NOMO-1 treated with DMSO at 0.1 percent for 48 hours (cell line): Measurements from ENCODE around the gene CAMKK2.
"Not testable (repeated sequence)": the region's sequence is repeated elsewhere in the genome, so short reads cannot be mapped to it uniquely, and the experiment has no call there.

Experiments
- DNase-seq: peaks from one replicate; lab custom pipeline; 2025; ENCODE audit not compliant: unreplicated experiment; lab: John Stamatoyannopoulos, UW

Gene CAMKK2

DNA sequence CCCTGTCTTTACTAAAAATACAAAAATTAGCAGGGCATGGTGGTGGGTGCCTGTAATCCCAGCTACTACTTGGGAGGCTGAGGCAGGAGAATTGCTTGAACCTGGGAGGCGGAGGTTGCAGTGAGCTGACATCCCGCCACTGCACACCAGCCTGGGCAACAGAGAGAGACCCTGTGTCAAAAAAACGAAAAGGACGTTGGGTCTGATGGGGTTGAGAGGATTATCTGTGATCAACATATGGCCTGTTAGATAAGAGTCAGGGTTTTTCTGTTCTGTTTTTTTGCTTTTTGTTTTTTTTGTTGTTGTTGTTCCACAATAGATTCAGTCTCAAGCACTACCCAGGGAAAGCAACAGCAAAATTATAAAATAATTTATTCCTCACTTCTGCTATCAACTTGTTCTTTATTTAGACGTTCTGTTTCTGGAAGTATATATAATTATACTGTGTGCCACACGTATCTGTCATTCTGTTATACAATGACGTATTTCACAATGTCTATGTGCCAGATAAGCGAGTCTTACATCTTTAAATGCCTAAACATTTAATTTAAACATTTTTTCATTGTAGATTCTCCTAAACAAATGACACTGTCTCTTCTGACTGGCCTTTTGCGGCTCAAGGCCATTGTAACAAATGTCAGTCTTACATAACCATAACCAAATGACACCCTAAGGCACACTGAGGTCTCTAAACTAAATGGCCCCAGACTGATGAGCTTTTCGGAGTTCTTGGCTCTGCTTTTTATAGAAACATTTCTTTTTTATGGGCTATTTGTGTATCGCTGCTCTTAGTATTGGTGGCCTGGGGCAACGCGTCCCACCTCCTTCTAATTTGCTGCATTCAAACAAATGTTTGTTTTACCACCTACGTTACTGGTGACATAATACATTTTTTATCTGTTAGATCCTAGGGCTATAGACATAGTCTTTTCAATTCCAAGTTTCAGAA lies 93.8 kb downstream of the CAMKK2 start:
- DNase-seq, result peak; percentile 3

- DNase-seq, result not testable (repeated sequence)
Measured at GRCh38 chr12:121201140-121201539, 95.4 kb downstream of the CAMKK2 start.

GRCh38 chr12:121198949-121199348 lies 97.6 kb downstream of the CAMKK2 start:
- DNase-seq, result no peak

GRCh38 chr12:121196902-121197301 lies 99.6 kb downstream of the CAMKK2 start:
- peak; percentile 91 for DNase-seq

- DNase-seq, result no peak
Measured at GRCh38 chr12:121191151-121191550, 105.4 kb downstream of the CAMKK2 start.

GRCh38 chr12:121190523-121191031 lies 105.9 kb downstream of the CAMKK2 start:
- DNase-seq, result peak; percentile 6

DNA sequence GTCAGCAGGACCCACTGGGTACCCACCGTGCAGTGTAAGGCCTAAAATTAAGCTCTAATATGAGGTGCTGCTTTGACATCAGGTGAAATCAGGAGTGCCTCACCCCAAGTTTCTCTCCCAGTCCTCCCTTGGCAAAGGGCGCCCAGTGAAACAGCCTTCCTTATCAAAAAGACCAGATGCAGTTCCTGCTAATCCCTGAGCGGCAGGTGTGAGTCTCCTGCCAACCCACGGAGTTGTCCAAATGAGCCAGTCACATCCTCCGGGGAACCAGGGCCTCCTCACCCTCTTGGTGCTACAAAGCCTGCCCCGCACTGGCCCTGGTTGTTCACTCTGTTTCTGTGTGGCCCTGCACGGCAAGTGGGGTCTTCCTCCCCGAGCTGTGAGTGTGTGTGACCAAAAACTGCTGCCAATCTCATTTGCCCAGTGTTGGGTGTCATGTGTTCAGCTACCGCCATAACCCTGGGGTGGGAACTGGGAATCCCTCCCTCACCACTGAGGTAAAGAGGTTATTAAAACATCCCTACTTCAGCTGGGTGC lies 106.8 kb downstream of the CAMKK2 start:
- DNase-seq, result no peak

DNA sequence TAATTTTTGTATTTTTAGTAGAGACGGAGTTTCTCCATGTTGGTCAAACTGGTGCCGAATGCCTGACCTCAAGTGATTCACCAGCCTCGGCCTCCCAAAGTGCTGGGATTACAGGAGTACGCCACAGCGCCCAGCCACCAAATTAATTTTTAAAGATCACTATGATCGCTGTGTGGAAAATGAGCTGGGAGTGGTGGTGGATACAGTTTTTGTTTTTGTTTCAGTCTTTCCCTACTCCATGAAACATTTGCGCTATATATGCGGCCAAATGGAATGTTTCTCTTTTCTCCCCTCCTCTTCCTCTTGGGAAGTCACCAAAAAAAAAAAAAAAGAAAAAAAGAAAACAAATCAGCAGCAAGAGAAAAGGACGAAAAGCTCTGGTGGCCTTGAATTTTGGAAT lies 107.4 kb downstream of the CAMKK2 start:
- DNase-seq, result no peak

DNA sequence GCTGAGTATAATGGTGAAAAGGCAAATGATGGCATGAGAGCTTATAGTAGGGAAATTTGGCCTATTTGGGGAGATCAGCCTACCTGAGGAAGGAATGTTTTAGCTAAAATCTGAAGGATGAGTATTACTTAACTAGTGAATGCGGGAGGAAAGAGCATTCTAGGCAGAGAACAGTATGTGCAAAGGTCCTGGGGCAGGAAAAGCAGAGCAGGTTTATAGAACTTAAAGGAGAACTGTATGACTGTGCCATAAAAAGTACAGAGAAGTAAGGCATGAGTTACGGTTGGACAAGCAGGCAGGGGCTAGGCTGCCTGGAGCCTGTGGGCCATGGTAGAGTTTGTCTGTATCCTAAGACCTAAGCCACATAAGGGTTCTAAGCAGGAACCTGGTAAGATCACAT lies 108.3 kb downstream of the CAMKK2 start:
- no peak for DNase-seq
